Testis (tissue), 3 donors: Measurements from ENCODE around the gene GJA3. TPM values are rescaled to one million over a fixed set of nuclear protein-coding genes. Genes with fewer than 3 reads are reported as not detected.

ENCODE experiments used
- DNase-seq: peaks from one replicate; pipeline ENCODE4 v3.0.0-alpha.2; 2019
- H3K27ac ChIP-seq, 2 donors: fragments of 200-600 bp; sonication (generic); one replicate each; pipeline ENCODE4 v1.5.1; 2019
- H3K27me3 ChIP-seq: fragments of 200-600 bp; sonication (generic); one replicate; pipeline ENCODE4 v1.5.1; 2019
- H3K36me3 ChIP-seq: fragments of 200-600 bp; sonication (generic); one replicate; pipeline ENCODE4 v1.5.1; 2017; ENCODE audit warnings: low read depth; ENCODE audit errors: missing control alignments
- H3K4me1 ChIP-seq: fragments of 200-600 bp; sonication (generic); one replicate; pipeline ENCODE4 v1.5.1; 2019
- H3K4me3 ChIP-seq, 2 donors: fragments of 200-600 bp; sonication (generic); one replicate each; pipeline ENCODE4 v1.5.1; 2017 to 2019
- H3K9me3 ChIP-seq: fragments of 200-600 bp; sonication (generic); one replicate; pipeline ENCODE4 v1.5.1; 2017
- CTCF ChIP-seq, 3 experiments: fragments of 450-650 bp in 2 of 3; fragments of 200-600 bp in 1 of 3; sonication (generic) in 1 of 3; IDR thresholded peaks; one replicate each; pipeline ENCODE4 v1.5.1; 2016 to 2019; ENCODE audit warnings: antibody characterized with exemption in 3 of 3, mild to moderate bottlenecking in 2 of 3, moderate library complexity in 1 of 3
- POLR2A ChIP-seq: fragments of 450-650 bp; IDR thresholded peaks from one replicate; pipeline ENCODE4 v1.6.1; 2017; ENCODE audit warnings: antibody characterized with exemption, mild to moderate bottlenecking, moderate library complexity
- WGBS, 2 donors: methylation state at CpG; one replicate each; pipeline ENCODE4 v1.1.5; 2018; 5-methylcytosine and 5-hydroxymethylcytosine counted together
- intact Hi-C: fragments of 100-400 bp; cut with DNase I; formaldehyde crosslinking; loops from one replicate; pipeline ENCODE4 v1.15.1; 2023; ENCODE audit warnings: low total_unique reads
- polyA plus RNA-seq: library from polyadenylated mRNA; stranded (reverse); fragments of 350-450 nt; fragmentation: Illumina TruSeq; extraction: RNeasy Lipid Tissue Mini Kit (QIAGEN cat#74804); gene quantifications from one replicate; pipeline ENCODE4 v1.2.3, GENCODE V29; 2014; ENCODE audit warnings: low read depth, low replicate concordance; ENCODE audit not compliant: insufficient read depth
- total RNA-seq, 2 donors: library from RNA; depleted of rRNA; stranded (reverse); fragments of >200 nt; gene quantifications; one replicate each; pipeline ENCODE4 v1.2.3, GENCODE V29; 2016

Gene GJA3
- total and polyA plus RNA-seq, 3 donors from 2014 or later: 1.7 to 10.2 (median 5.0) TPM

GRCh38 chr13:20190481-20191310, 29.8 kb upstream of the GJA3 start:
- intact Hi-C loops: no loop called here
- no peak for TF ChIP-seq POLR2A
- no peak for TF ChIP-seq CTCF (IDR thresholded peaks at IDR 0.05)
- WGBS, 2 donors: 83 to 87% methylated on average over 16 of the region's 16 CpGs

GRCh38 chr13:20190076-20190475, 29.2 kb upstream of the GJA3 start:
- H3K27ac ChIP-seq: no peak overlapping the region
- H3K9me3 ChIP-seq: no peaks in the 10 kb centered on the region
- WGBS, 2 donors: 78 to 86% methylated on average over 5 of the region's 5 CpGs
- TF ChIP-seq CTCF (IDR thresholded peaks at IDR 0.05) (no peak), POLR2A (no peak)
- no peaks in the 10 kb centered on the region for H3K27me3 ChIP-seq
- intact Hi-C loops: no loop called here
- no peak overlapping the region for H3K4me3 ChIP-seq
- no peak for DNase-seq
- no peaks in the 10 kb centered on the region for H3K36me3 ChIP-seq
- H3K4me1 ChIP-seq: peaks cover 8% of the 10 kb centered on the region

More at GRCh38 chr13:20190481-20191310, 29.8 kb upstream of the GJA3 start:
- Histone ChIP-seq H3K27ac (no peak overlapping the region), H3K27me3 (no peaks in the 10 kb centered on the region), H3K4me1 (peaks cover 8% of the 10 kb centered on the region), H3K36me3 (no peaks in the 10 kb centered on the region), H3K9me3 (no peaks in the 10 kb centered on the region), H3K4me3 (no peak overlapping the region)
- no peak for DNase-seq

- Histone ChIP-seq H3K36me3 (no peaks in the 10 kb centered on the region), H3K9me3 (no peaks in the 10 kb centered on the region), H3K27me3 (no peaks in the 10 kb centered on the region), H3K4me3 (no peak overlapping the region), H3K4me1 (peaks cover 8% of the 10 kb centered on the region), H3K27ac (no peak overlapping the region)
- 87 to 91% methylated on average over 28 of the region's 28 CpGs for WGBS, 2 donors
- no peak for TF ChIP-seq CTCF (IDR thresholded peaks at IDR 0.05)
- no peak for DNase-seq
- intact Hi-C loops: no loop called here
Observed at GRCh38 chr13:20188667-20189553, 28.1 kb upstream of the GJA3 start.

- no peak for DNase-seq
- WGBS, 2 donors: 64 to 85% methylated on average over 4 to 6 of the region's 6 CpGs
- H3K4me3 ChIP-seq: no peak overlapping the region
- H3K9me3 ChIP-seq: no peaks in the 10 kb centered on the region
- H3K36me3 ChIP-seq: no peaks in the 10 kb centered on the region
- no peak overlapping the region for H3K27ac ChIP-seq
- H3K27me3 ChIP-seq: no peaks in the 10 kb centered on the region
- intact Hi-C loops: no loop called here
- TF ChIP-seq CTCF (IDR thresholded peaks at IDR 0.05): no peak
- TF ChIP-seq POLR2A: no peak
- H3K4me1 ChIP-seq: peaks cover under 1% of the 10 kb centered on the region
Observed at GRCh38 chr13:20186771-20187170, 25.9 kb upstream of the GJA3 start.
